ENCODE measurements around the gene FLNC. TPM values are rescaled to one million over a fixed set of nuclear protein-coding genes. Genes with fewer than 3 reads are reported as not detected.

FLNC gene
- total and polyA plus RNA-seq, 9 of the 15 experiments (the other 6 are each of a cell fraction or from before 2014, with no cell fraction given) = 0.90 to 155 (median 28.8) TPM

DNA sequence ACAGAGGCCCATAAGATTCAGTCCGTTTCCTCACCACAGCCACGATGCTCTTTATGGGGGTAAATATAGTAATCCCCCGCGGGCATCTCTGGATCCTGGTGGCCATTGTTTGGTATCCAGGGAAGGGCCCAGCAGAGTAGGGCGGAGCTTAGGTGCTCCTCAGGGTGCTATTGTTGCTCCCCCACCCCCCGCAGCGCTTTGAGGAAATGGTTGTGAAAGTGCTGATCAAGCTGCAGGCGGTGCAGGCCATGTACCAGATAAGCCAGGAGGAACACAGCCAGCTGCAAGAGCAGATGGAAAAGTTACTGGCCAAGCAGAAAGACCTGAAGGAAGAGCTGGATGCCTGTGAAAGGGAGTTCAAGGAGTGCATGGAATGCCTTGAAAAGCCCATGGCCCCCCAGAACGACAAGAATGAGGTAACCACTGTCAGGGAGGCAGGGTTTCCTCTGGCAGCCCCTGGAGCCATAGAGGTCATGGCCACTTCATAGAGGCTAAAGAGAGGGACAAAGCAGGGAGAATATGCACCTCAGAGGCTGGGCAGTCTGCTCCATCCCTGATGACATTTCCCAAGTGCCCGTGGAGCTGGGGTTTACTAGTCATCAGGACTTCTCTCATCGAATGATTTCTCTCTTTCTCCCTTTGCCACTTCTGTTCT lies 17.6 kb upstream of the FLNC start (continued):
- TF ChIP-seq, protein P1, sequence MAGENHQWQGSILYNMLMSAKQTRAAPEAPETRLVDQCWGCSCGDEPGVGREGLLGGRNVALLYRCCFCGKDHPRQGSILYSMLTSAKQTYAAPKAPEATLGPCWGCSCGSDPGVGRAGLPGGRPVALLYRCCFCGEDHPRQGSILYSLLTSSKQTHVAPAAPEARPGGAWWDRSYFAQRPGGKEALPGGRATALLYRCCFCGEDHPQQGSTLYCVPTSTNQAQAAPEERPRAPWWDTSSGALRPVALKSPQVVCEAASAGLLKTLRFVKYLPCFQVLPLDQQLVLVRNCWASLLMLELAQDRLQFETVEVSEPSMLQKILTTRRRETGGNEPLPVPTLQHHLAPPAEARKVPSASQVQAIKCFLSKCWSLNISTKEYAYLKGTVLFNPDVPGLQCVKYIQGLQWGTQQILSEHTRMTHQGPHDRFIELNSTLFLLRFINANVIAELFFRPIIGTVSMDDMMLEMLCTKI (IDR thresholded peaks at IDR 0.05; ENCODE audit: partially characterized antibody) = no peak
- TF ChIP-seq GTF2F1 (IDR thresholded peaks at IDR 0.05; ENCODE audit: low read depth, low read length) (no peak), DACH1 (IDR thresholded peaks at IDR 0.05; ENCODE audit: partially characterized antibody) (peak; percentile 80), STAG1 (CRISPR knock-in tag; IDR thresholded peaks at IDR 0.05; ENCODE audit: borderline replicate concordance) (no peak), CHD4 (IDR thresholded peaks at IDR 0.05; ENCODE audit: insufficient read depth, insufficient replicate concordance, low read depth, low read length, poor library complexity, severe bottlenecking) (no peak), ZNF354B (CRISPR knock-in tag; IDR thresholded peaks at IDR 0.05) (peak; percentile 8; the same call in 1 of the 2 replicates), CREM (IDR thresholded peaks at IDR 0.05; ENCODE audit: low read depth) (peak; percentile 63), TEAD2 (tag; IDR thresholded peaks at IDR 0.05) (no peak), KDM4B (IDR thresholded peaks at IDR 0.05; ENCODE audit: borderline replicate concordance in 2 of 2, low read depth in 1 of 2) (peak in 1 of 2 experiments; percentile 69; a peak in 1 of 4 replicates), BMI1 (IDR thresholded peaks at IDR 0.05; ENCODE audit: low read length) (no peak), TCF7L2 (IDR thresholded peaks at IDR 0.05; ENCODE audit: low read depth, low read length) (no peak), JUND (IDR thresholded peaks at IDR 0.05; ENCODE audit: borderline replicate concordance, low read depth, low read length) (peak; percentile 62), JUND (tag; IDR thresholded peaks at IDR 0.05; ENCODE audit: borderline replicate concordance, low read depth, low read length) (peak; percentile 44; the same call in 1 of the 3 replicates)
- TF ChIP-seq, protein P2, sequence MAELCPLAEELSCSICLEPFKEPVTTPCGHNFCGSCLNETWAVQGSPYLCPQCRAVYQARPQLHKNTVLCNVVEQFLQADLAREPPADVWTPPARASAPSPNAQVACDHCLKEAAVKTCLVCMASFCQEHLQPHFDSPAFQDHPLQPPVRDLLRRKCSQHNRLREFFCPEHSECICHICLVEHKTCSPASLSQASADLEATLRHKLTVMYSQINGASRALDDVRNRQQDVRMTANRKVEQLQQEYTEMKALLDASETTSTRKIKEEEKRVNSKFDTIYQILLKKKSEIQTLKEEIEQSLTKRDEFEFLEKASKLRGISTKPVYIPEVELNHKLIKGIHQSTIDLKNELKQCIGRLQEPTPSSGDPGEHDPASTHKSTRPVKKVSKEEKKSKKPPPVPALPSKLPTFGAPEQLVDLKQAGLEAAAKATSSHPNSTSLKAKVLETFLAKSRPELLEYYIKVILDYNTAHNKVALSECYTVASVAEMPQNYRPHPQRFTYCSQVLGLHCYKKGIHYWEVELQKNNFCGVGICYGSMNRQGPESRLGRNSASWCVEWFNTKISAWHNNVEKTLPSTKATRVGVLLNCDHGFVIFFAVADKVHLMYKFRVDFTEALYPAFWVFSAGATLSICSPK (IDR thresholded peaks at IDR 0.05; ENCODE audit: borderline replicate concordance) = no peak
- TF ChIP-seq, protein P3, sequence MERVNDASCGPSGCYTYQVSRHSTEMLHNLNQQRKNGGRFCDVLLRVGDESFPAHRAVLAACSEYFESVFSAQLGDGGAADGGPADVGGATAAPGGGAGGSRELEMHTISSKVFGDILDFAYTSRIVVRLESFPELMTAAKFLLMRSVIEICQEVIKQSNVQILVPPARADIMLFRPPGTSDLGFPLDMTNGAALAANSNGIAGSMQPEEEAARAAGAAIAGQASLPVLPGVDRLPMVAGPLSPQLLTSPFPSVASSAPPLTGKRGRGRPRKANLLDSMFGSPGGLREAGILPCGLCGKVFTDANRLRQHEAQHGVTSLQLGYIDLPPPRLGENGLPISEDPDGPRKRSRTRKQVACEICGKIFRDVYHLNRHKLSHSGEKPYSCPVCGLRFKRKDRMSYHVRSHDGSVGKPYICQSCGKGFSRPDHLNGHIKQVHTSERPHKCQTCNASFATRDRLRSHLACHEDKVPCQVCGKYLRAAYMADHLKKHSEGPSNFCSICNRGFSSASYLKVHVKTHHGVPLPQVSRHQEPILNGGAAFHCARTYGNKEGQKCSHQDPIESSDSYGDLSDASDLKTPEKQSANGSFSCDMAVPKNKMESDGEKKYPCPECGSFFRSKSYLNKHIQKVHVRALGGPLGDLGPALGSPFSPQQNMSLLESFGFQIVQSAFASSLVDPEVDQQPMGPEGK (CRISPR knock-in tag; IDR thresholded peaks at IDR 0.05; ENCODE audit: borderline replicate concordance) = no peak
- TF ChIP-seq, protein P4, sequence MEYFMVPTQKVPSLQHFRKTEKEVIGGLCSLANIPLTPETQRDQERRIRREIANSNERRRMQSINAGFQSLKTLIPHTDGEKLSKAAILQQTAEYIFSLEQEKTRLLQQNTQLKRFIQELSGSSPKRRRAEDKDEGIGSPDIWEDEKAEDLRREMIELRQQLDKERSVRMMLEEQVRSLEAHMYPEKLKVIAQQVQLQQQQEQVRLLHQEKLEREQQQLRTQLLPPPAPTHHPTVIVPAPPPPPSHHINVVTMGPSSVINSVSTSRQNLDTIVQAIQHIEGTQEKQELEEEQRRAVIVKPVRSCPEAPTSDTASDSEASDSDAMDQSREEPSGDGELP (CRISPR knock-in tag; IDR thresholded peaks at IDR 0.05; ENCODE audit: borderline replicate concordance) = peak; percentile 93
- TF ChIP-seq, protein P5, sequence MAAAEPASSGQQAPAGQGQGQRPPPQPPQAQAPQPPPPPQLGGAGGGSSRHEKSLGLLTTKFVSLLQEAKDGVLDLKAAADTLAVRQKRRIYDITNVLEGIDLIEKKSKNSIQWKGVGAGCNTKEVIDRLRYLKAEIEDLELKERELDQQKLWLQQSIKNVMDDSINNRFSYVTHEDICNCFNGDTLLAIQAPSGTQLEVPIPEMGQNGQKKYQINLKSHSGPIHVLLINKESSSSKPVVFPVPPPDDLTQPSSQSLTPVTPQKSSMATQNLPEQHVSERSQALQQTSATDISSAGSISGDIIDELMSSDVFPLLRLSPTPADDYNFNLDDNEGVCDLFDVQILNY (CRISPR knock-in tag; IDR thresholded peaks at IDR 0.05) = no peak
- TF ChIP-seq, protein P6, sequence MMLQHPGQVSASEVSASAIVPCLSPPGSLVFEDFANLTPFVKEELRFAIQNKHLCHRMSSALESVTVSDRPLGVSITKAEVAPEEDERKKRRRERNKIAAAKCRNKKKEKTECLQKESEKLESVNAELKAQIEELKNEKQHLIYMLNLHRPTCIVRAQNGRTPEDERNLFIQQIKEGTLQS (IDR thresholded peaks at IDR 0.05) = no peak
- TF ChIP-seq, protein P6 (CRISPR knock-in tag; conservative IDR thresholded peaks at IDR 0.05) = 0 out of 2 replicates have a peak, but pooled peaks have one; percentile 16
